GM12874 (cell line): ENCODE measurements around the gene HSPD1.

ENCODE experiments used
- CTCF ChIP-seq: IDR thresholded peaks from 2 replicates; pipeline ENCODE4 v1.5.1; 2011; ENCODE audit warnings: low read depth, mild to moderate bottlenecking, control low read depth, low read length, moderate library complexity; ENCODE audit not compliant: insufficient read depth

The HSPD1 gene

GRCh38 chr2:197496695-197497094, 2.9 kb downstream of the HSPD1 start:
- no peak for TF ChIP-seq CTCF

DNA sequence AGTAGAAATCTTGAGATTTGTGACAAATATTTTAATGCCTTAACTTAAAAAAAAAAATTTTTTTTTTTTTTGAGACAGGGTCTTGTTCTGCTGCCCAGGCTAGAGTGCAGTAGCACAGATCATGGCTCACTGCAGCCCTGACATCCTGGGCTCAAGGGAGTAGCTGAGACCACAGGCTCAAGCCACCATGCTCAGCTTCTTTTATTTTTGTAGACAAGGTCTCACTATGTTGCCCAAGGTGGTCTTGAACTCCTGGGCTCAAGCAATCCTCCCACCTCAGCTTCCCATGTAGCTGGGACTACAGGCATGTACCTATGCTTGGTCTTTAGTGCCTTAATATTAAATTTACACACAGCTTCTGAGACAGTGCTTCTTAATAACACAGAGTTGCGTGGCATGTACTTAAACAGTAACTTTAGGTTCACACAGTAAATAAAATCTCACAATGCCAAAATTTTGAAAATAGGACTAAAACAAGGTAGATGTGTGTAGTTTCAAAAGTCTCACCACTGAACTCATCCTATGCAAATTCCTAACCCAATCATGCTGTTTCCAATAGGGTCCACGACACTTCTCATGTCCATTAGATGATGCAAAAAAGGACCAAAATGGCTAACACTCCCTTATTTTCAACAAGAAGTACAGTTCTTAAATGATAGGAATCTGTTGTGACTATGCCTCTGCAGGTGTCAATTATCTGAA, 4.1 kb downstream of the HSPD1 start:
- TF ChIP-seq CTCF, result no peak

DNA sequence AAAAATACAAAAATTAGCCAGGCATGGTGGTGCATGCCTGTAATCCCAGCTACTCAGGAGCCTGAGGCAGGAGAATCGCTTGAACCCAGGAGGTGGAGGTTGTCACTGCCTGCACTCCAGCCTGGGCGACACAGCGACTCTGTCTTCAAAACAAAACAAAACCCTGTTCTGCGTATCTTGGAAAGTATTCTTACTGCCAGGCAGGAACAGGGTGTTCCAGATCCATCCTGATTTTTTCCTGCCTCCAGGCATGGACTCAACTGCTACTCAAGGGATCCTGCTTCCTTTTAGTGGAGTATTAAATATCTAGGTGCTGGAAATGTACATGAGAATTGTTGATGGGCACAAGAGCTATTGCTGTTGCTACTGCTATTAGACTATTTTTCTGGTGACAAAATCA, 12.3 kb downstream of the HSPD1 start:
- TF ChIP-seq CTCF, result no peak

DNA sequence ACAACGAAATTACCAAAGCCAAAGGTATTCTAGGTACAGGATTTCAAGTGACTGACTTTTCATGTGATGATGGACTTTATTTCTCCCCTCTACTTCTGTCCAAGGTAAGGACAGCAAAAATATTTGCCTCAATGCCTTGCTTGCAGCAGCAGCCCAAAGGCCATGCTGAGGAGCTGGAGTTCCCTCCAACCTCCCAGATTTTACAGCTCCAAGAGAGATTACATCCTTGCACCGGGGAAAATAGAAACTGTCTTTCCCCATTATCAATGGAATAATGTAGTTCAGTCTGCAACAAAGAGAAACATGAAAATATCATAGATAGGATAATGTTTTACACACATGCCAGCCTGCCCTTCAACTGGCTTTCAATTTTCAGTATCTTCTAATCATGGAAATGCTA, 13.5 kb downstream of the HSPD1 start:
- TF ChIP-seq CTCF, result no peak

DNA sequence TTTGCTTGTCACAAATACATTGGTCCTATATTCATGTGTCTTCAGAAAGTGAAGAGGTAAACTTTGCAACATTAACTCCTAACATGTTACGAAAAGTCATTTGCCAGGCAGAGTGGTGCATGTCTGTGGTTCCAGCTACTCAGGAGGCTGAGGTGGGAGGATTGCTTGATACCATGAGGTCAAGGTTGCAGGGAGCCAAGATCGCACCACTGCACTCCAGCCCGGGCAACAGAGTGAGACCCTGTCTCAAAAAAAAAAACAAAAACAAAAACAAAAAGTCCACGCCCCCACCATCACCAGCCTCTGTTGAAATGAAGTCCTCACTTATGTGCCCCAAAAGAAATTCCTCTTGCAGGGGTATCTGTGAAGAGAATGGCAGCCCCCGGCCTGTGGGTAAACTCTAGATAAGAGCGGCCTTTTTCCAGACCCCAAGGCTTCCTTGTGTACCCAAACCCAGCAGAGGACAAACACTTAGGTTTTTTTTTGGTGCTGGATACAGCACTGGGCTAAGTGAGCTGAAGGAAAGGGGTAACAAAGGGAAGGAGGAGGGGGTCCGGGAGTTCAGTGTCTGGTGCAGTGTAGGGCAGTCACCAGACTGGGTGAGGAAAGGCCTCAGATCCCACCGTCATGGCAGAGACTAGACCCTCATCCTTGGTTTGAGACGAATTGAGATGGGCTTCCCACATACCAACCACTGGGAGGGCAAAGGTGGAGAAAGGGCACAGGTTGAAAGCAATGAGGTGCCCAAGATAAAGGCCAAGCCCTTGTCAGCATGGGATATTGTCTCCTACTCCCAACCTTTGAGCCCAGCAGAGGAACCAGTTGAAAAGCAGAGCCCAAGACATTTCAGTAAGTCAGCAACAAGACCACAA, 19.2 kb downstream of the HSPD1 start:
- TF ChIP-seq CTCF, result no peak

- TF ChIP-seq CTCF, result no peak
Measured at GRCh38 chr2:197477797-197478196, 21.8 kb downstream of the HSPD1 start.

- TF ChIP-seq CTCF, result no peak
Measured at GRCh38 chr2:197472166-197472565, 27.5 kb downstream of the HSPD1 start.
